DMS79 treated with DMSO at 0.1 percent for 48 hours (cell line): ENCODE data around the gene TMEM219.
"Not testable (repeated sequence)": the region's sequence is repeated elsewhere in the genome, so short reads cannot be mapped to it uniquely, and the experiment has no call there.

Experiments used
- DNase-seq: peaks from one replicate; lab custom pipeline; 2025; lab: John Stamatoyannopoulos, UW

Gene TMEM219

GRCh38 chr16:29951625-29952365 is 10.1 kb upstream of the TMEM219 start:
- DNase-seq, result no peak

GRCh38 chr16:29958756-29959155 is 3.1 kb upstream of the TMEM219 start:
- no peak for DNase-seq

DNA sequence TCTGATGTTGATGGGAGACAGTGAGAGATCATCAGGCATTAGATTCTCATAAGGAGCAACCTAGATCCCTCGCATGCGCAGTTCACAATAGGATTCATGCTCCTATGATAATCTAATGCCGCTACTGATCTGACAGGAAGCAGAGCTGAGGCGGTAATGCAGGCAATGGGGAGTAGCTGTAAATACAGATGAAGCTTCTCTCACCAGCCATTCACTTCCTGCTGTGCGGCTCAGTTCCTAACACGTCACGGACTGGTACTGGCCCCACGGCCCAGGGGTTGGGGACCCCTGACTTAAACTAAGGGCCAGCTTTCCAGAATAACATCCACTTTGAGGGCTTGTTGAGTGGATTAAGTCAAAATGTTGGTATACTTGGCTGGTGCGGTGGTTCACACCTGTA is 2.6 kb upstream of the TMEM219 start:
- DNase-seq, result no peak

- not testable (repeated sequence) for DNase-seq
Measured at GRCh38 chr16:29959821-29960220, 2.1 kb upstream of the TMEM219 start.

DNA sequence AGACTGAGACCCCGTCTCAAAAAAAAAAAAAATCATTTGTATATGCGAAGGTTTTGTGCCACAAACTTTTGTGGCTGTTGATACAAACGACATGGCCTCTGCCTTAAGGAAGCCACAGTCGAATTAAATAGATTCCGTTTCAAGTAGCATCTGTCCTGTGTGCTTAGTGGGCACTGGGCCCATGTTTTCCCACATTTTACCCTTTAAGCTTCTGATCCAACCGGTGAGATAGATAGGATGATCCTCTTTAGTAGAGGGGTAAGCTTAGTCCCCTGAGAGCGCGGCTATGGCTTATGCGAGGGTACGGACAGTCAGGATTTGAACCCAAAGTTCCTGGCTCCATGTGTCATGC is 776 bp upstream of the TMEM219 start:
- peak; percentile 37 for DNase-seq

DNA sequence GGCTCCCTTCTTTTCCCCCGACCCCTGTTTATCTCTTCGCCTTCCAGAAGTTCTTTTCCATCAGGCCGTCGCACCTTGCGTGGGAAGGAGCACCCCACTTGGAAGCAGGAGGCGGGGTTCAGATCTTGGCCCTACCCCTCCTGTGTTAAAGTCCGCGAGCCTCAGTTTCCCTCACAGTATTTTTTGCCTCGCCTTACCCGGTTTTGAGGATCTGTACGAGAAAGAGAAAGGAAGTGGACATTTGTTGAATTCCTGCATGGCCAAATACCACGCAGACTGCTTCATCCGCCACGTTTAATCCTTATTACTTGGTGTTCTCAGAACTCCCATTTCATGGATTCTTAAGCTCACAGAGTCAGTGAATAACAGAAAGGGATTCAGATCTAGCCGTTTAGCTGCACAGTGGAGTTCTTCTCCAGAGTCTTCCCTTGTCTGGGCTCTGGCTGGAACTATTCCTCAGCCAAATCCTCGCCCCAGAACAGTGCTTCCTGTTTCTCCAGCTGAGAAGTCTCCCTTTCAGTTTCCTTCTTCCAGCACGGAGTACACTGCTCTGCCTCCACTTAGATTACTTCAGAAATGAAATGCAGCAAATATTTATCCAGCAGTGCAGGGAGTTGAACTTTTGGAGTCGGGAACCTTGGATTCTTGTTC is 590 bp downstream of the TMEM219 start:
- no peak for DNase-seq

GRCh38 chr16:29963021-29963743 is 1.3 kb downstream of the TMEM219 start:
- no peak for DNase-seq

GRCh38 chr16:29968205-29968604 is 6.3 kb downstream of the TMEM219 start:
- no peak for DNase-seq

- DNase-seq, result no peak
Measured at GRCh38 chr16:29971304-29971703, 9.4 kb downstream of the TMEM219 start.

DNA sequence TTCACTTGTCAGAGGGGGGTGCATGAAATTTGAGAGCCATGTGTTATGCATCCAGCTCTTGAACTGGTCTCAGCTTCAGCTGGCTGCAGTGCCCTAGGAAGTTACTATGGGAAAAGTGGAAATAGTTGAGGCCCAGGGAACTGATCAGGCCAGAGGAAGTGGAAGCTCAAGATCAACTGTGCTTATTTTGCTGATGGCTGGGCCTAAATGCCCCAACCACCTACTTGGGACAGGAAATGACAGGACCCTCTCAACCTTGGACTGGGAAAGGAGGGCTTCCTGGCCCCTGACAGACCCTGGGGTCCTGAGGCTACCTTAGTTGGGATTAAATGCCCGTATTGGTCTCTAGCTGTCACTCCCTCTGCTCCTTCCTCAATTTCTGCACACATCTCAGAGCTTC is 10.6 kb downstream of the TMEM219 start:
- DNase-seq, result no peak

GRCh38 chr16:29972992-29973383 is 11.1 kb downstream of the TMEM219 start:
- DNase-seq, result no peak

DNA sequence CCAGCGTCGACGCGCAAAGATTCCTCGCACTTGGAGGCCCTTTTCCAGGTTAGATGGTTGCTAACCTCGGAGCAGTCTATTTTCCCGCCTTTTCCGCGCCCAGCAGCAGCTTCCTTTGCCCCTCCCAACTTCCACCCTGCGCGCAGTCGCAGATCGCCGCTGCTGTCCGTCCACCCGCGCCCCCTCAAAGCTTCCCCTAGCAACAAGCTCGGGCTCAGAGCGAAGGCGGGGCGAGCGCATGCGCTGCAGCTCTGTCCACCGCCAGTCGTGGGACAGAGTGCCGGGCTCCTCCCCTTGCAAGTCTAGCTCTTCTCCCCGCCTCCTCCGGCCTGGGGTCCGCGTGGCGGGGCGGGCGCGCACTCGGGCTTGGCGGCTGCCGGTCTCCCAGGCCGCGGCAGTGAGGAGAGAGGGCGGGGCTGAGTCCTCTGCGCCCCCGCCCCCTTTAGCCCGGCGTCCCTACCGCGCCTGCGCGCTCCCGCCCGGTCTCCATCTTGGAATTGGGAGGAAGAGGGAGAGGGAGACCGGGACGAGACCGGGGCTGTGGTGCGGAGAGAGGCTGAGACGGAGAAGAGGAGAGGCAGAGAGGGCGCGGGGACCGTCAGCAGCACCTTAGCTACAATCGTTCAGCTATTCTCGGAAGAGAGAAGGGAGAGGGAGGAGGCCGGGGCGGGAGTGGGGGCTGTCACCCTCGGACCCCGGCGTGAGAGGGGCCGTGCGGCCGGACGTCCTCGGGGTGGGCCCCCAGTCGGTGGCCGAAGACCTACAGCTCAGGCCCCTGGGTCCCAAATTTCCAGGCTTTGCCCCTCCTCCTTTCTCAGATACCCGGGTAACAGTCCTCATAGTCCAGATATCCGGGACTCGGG is 11.7 kb downstream of the TMEM219 start, which contains the start of gene TAOK2:
Gene TAOK2 (plus strand): TSS at position 485 of the 863 bp plus-strand sequence. CDS start 3,905 bp downstream, outside the sequence.
- DNase-seq, result peak; percentile 95

DNA sequence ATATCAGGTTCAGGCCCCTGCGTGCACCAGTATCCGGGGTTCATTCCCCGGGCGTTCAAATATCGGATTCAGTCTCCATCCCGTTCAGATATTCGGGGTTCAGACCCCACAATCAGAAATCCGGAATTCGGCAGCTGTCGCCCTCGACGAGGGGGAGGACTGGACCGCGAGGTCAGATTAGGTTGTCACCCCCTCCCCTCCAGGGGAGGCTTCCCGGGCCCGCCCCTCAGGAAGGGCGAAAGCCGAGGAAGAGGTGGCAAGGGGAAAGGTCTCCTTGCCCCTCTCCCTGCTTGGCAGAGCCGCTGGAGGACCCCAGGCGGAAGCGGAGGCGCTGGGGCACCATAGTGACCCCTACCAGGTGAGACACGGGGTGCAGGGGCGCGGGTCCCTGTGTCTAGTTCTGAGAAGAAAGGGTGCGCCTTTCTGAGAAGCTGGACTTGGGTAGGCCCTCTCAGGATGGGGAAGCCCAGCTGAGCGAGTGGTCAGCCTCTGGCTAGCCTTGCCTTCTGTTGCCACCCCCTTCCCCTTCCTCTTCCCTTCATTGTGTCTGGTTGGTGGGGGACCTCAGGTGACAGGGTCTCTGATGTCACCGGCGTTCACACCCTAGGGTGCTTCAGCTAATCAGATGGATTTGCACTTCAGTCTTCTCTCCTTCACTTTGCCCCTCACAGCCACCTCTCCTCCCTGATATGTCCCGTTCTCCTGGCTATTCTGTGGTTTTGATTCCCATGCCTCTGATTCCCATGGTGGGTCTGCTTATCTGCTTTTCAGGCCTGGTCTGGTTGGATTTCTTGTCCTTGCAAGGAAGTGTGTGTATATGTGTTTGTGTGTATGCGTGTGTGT is 12.6 kb downstream of the TMEM219 start:
- peak; percentile 5 for DNase-seq

GRCh38 chr16:29975134-29975538 is 13.3 kb downstream of the TMEM219 start:
- no peak for DNase-seq

DNA sequence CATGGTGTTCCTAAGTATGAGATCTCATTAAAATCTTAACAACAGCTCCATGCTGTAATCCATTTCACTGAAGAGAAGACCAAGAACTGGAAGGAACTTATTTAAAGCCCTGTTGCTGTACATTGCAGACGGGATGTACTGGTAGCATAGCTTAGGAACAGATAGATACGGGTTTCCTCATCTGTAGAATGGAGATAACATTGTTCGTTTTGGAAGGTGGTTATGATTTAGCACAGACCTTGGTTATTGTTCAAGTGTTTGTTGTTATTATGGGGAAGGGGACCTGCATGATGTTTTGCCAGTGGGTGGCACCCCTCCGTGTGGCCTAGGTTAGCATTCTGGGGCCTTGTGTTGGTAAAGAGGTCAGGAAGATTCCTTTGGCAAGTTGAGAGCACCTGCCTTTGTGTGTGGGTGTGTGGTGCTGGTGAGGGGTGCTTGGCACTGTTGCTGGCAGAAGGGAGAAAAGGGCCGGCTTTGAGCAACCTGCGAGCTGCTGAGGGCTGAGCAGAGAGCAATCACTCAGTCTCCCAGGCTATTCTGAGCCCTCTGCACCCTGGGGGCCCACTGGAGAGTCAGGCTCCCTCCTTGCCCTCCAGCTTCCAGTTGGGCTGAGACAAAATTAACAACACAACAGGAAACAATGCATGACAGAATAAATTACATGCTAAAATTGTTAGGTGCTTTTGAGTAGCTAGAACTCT is 14.1 kb downstream of the TMEM219 start:
- peak; percentile 4 for DNase-seq

GRCh38 chr16:29977063-29977825 is 15.4 kb downstream of the TMEM219 start:
- no peak for DNase-seq

GRCh38 chr16:29978081-29978480 is 16.2 kb downstream of the TMEM219 start:
- DNase-seq, result no peak

DNA sequence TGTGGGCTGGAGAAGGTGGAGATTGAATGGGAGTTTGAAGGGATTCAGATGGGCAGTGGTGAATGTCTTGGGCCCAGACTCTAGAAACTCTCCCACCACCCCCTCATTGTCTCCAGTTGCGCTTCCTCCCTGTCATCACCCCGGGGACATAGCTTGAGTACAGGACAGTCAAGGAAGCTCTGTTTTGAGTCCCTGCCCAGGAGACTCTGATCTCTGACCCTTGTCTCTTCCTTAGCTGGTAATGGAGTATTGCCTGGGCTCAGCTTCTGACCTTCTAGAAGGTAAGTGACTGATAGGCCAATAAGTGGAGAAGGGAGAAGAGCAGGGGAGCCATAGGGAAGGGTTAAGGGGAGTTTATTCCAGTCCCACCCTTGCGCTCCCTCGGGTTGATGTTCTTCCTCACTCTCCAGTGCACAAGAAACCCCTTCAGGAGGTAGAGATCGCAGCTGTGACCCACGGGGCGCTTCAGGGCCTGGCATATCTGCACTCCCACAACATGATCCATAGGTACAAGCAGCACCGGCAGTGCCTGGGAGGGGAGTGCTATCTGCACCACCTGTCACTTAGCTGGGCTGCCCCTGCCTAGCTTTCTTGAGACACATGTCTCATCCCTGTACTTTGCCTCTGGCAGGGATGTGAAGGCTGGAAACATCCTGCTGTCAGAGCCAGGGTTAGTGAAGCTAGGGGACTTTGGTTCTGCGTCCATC is 16.8 kb downstream of the TMEM219 start:
- DNase-seq, result no peak
